NT2/D1 (cell line): ENCODE results near the gene RPL23.

Source experiments
- DNase-seq: peaks from one replicate; pipeline ENCODE4 v3.0.0-alpha.2; 2011; ENCODE audit warnings: low read depth, low spot score
- H3K27me3 ChIP-seq: 2 replicates; pipeline ENCODE4 v1.6.0; 2011; ENCODE audit warnings: mild to moderate bottlenecking; ENCODE audit not compliant: insufficient read length, insufficient read depth
- H3K36me3 ChIP-seq: 2 replicates; pipeline ENCODE4 v1.6.1; 2011; ENCODE audit warnings: mild to moderate bottlenecking, low read length, mixed read lengths; ENCODE audit not compliant: insufficient read depth, insufficient read length
- H3K4me1 ChIP-seq: 2 replicates; pipeline ENCODE4 v1.5.1; 2011; ENCODE audit not compliant: insufficient read depth, insufficient read length
- H3K4me3 ChIP-seq: 2 replicates; pipeline ENCODE4 v1.5.1; 2011; ENCODE audit warnings: low read depth; ENCODE audit not compliant: insufficient read length
- H3K9ac ChIP-seq: 2 replicates; pipeline ENCODE4 v1.6.0; 2011; ENCODE audit warnings: low read depth; ENCODE audit not compliant: insufficient read length
- H3K9me3 ChIP-seq: 2 replicates; pipeline ENCODE4 v1.5.1; 2011; ENCODE audit warnings: mild to moderate bottlenecking, low read length; ENCODE audit not compliant: insufficient read depth
- SUZ12 ChIP-seq: IDR thresholded peaks from 2 replicates; pipeline ENCODE4 v1.6.1; 2011; ENCODE audit not compliant: insufficient read length, insufficient read depth; ENCODE audit errors: extremely low read depth
- YY1 ChIP-seq: IDR thresholded peaks from 2 replicates; pipeline ENCODE4 v1.6.1; 2011; ENCODE audit not compliant: insufficient read length, insufficient read depth
- ZNF274 ChIP-seq: IDR thresholded peaks from 2 replicates; pipeline ENCODE4 v1.6.1; 2011; ENCODE audit warnings: mild to moderate bottlenecking, low read depth, low read length

Gene RPL23

DNA sequence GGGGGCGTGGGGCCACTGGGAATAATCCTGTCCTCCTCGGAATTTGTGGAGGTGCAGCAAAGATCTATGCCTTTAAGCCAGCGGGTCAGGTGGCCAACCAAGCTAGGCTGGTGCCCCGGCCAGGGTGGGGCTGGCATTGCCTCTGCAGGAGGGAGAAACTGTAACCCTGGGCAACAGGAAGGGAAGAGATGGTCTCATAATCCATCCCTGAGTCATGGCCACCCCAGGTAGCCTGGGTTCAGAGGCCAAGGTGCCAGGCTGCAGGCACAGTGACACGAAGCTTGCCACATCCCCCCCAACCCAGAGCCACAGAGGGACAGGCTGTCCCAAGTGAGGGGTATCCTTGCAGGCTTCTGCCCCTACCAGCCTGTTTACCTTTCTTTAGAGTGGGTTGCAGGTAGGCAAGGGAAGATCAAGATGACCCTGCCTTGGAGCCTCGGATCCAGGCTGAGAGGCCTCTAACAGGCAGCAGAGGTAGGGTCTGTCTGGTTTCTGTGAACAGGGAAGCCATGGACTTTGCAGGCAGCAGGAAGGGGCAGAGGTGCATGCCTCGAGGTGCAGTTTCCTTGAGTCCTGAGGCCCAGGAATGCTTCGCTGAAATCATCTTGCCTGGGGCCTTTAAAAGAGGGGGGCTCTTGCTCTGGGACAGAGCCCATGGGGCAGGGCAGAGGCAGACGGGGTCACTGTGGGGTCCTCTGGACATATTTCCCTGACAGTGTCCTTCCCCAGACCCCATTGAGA, 20.3 kb upstream of the RPL23 start:
- TF ChIP-seq SUZ12, result no peak
- TF ChIP-seq ZNF274, result no peak
- no peak for TF ChIP-seq YY1
- Histone ChIP-seq H3K27me3 (no peaks in the 10 kb centered on the region), H3K9ac (peak overlapping the region; percentile 61), H3K36me3 (peaks cover 60% of the 10 kb centered on the region), H3K4me3 (no peak overlapping the region), H3K4me1 (peaks cover 47% of the 10 kb centered on the region), H3K9me3 (no peaks in the 10 kb centered on the region)
- no peak for DNase-seq

DNA sequence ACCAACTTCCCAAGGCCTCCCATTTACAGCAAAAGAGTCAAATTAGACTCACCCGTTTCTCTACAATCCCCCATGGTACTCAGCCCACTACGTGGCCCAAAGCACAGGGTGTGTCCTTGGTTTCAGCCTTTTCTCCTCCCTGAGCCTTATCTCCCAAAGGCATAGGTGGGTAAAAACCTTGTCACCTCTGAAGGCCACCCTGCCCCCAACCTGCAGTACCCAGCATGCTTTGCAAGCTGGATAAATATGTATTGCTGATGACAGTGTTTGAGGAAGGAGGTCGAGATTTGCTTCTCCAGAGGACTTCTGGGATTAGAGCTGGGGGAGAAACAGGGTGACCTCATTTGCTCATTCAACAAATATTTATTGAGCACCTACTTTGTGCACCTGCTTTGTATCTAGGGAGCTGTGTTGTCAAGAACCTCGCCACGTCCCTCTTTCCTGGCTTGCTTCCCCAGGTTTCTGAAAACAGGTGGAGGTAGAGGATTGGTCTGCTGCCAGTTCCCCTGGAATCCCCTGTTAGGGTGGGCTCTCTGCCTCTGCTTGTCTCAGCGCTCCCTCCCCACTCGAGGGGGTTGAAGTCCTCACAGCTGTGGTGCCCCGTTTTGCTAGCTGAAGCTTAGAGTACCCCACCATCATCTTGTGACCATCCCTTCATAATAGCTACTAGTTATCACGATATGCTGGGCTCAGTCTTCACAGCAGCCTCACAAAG, 19.3 kb upstream of the RPL23 start:
- DNase-seq, result no peak
- no peaks in the 10 kb centered on the region for H3K9me3 ChIP-seq
- no peak overlapping the region for H3K4me3 ChIP-seq
- peaks cover 40% of the 10 kb centered on the region for H3K4me1 ChIP-seq
- H3K36me3 ChIP-seq, result peaks cover 50% of the 10 kb centered on the region
- no peak overlapping the region for H3K9ac ChIP-seq
- TF ChIP-seq ZNF274 (no peak), YY1 (no peak), SUZ12 (no peak)
- peaks cover 4% of the 10 kb centered on the region for H3K27me3 ChIP-seq

DNA sequence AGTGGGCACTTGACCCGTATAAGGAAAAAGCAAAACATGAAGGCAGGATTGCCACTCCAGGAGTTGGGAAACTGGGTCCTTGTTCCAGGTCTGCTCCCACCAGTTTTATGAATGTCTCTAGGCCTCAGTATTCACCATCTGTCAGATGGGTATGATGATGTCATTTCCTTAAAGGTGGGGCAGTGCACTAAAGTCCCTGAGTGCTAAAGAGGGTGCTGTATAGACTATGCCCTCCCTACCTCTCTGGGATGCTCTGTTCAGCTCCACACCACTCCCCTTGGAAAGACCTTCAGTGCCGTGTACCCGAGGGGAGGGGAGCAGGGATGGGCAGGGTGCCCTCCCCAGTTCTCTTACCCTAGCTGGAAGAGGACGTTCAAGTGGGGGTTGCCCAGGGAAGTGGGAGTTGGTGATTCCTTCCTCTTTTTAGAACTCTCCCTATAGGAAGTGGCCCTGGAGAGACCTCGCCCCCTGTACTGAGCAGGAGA, 18.5 kb upstream of the RPL23 start:
- no peak for DNase-seq
- TF ChIP-seq YY1 (no peak), SUZ12 (no peak), ZNF274 (no peak)
- peak overlapping the region; percentile 93 for H3K9ac ChIP-seq
- H3K4me3 ChIP-seq, result peak overlapping the region; percentile 98
- peaks cover 32% of the 10 kb centered on the region for H3K4me1 ChIP-seq
- peaks cover 4% of the 10 kb centered on the region for H3K27me3 ChIP-seq
- H3K9me3 ChIP-seq, result no peaks in the 10 kb centered on the region
- peaks cover 43% of the 10 kb centered on the region for H3K36me3 ChIP-seq

DNA sequence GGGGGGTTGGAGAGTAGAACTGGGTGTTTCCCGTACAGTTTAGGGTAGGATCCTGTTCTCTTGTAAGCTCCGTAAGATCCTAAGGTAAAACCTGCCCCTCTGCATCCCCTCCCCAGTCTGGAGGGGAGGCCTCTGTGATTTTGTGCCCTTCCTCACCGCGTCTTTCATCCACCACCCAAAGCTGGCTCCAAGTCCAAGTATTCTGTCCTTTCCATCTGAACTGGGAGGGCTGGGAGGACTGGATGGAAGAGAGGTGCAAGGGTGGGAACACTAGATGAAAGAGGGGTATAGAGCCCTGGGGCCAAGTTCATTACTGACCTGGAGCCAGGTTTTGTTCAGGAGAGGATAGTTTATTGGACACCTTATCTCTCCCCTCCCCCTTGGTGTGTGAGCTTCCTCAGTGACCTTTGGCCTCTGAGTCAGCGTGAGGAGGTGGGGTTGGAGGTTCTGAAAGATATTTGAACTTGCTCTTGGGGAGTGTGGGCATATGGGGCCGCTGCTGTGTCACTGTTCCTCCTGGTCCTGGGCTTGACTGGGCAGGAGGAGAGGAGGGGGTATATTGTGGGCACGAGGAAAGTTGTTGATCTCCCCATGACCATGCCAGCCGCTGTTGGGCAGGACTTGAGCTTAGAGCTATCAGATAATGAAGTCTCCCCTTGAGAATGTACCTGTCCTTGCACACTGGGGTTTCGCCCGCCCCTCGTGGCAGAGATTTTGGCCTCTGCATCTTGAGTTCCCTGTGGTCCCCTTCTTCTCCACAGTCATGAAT, 17.9 kb upstream of the RPL23 start:
- Histone ChIP-seq H3K9ac (peak overlapping the region; percentile 93), H3K27me3 (peaks cover 4% of the 10 kb centered on the region), H3K4me3 (peak overlapping the region; percentile 98), H3K9me3 (no peaks in the 10 kb centered on the region), H3K4me1 (peaks cover 29% of the 10 kb centered on the region), H3K36me3 (peaks cover 38% of the 10 kb centered on the region)
- TF ChIP-seq YY1 (no peak), SUZ12 (no peak), ZNF274 (no peak)
- DNase-seq, result no peak

DNA sequence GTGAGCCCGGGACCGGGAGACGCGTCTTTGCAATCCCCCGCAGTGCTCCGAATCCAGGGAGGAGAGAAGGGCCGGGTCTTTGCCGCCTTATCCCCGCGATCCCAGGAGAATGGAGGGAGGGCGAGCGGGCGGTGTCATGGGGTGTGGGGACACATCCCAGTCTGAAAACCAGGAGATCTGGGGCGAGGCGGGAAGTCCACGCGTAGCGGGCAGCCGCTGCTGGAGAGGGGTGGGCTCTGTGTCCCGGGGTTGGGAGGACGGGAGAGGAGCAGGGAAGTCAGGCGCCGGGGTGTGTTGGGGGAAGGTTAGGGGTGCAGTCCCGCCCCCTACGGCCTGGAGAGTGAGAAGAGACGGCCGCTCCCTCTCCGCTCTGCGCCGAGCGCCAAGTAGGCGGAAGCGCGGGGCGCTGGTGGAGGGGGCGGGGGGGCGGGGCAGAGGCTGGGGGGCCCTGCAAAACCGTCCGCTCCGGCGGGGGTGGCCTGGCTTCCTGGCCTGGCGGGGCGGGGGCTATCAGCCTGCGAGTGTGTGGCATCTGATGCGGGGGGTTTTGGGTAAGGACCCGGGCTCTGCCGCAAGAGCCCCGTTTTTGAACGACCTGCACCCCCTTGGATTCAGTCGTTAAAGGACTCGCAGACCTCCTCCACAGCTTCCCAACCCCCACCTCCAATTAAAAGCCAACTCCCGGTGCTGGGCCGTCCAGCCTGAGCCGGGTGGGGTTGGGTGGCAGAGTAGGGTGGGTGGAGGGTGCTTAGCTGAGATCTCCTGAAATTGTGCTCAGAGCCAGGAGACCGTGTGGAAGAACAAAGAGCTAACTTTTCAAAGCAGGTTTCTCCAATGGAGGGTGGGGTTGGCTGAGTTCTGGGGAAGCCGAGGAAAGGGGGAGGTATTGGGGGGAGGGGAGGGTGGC, 17.0 kb upstream of the RPL23 start:
- TF ChIP-seq SUZ12, result no peak
- no peak for TF ChIP-seq ZNF274
- no peak for TF ChIP-seq YY1
- Histone ChIP-seq H3K9me3 (no peaks in the 10 kb centered on the region), H3K4me1 (peaks cover 29% of the 10 kb centered on the region), H3K9ac (peak overlapping the region; percentile 93), H3K27me3 (peaks cover 4% of the 10 kb centered on the region), H3K36me3 (peaks cover 37% of the 10 kb centered on the region), H3K4me3 (peak overlapping the region; percentile 98)
- no peak for DNase-seq

DNA sequence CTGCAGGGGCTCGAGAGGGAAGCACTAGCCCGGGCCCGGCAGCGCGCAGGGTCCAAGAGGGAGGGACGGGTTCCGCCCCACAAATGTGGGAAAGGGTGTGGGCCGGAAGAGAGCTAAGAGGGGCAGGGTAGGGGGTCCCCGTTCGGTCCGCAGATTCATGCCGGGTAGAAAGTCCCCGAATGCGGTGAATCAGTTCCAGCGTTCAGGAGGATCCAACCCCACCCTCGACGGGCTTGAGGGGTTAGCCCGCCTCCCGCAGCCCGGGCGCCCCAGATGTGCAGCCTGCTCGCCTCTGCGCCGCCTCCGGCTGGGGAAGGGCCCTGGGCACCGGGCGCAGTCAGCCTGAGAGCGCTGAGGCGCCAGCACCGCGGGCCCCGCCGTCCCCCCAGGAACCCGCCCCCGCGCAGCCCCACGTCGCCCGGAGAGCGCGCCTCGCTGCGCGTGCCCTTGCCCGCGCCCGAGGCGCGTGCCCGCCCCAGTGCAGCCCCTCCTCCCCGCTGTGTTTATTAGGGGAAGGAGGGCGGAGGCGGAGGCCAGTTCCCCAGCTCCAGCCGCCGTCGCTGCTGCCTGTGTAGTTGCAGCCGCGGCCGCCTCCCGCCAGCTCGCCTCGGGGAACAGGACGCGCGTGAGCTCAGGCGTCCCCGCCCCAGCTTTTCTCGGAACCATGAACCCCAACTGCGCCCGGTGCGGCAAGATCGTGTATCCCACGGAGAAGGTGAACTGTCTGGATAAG, 16.2 kb upstream of the RPL23 start, which contains the start of gene LASP1:
TSS of gene LASP1 (plus strand) at position 533 of the 733 bp plus-strand sequence. CDS start at position 665, 132 bp downstream.
- Histone ChIP-seq H3K27me3 (peaks cover 4% of the 10 kb centered on the region), H3K4me3 (peak within 1 kb of the TSS; percentile 98), H3K9ac (peak within 1 kb of the TSS; percentile 93), H3K9me3 (no peaks in the 10 kb centered on the region), H3K36me3 (peaks cover 32% of the 10 kb centered on the region), H3K4me1 (peaks cover 23% of the 10 kb centered on the region)
- no peak for TF ChIP-seq YY1
- TF ChIP-seq SUZ12, result no peak
- no peak for TF ChIP-seq ZNF274
- no peak for DNase-seq
